GM18861 (cell line): ENCODE data around the gene ZNF195.
"Not testable (repeated sequence)": the region's sequence is repeated elsewhere in the genome, so short reads cannot be mapped to it uniquely, and the experiment has no call there.

Experiments used
- ATAC-seq: cut with Tn5 transposase; IDR thresholded peaks from one replicate; pipeline ENCODE4 v1.9.1; 2021; ENCODE audit not compliant: unreplicated experiment

The ZNF195 gene

GRCh38 chr11:3378426-3379423 lies at the start of gene ZNF195:
TSS of gene ZNF195 (minus strand) at chr11:3379146. CDS start at chr11:3379040, 106 bp downstream.
- peak; percentile 97 for ATAC-seq

DNA sequence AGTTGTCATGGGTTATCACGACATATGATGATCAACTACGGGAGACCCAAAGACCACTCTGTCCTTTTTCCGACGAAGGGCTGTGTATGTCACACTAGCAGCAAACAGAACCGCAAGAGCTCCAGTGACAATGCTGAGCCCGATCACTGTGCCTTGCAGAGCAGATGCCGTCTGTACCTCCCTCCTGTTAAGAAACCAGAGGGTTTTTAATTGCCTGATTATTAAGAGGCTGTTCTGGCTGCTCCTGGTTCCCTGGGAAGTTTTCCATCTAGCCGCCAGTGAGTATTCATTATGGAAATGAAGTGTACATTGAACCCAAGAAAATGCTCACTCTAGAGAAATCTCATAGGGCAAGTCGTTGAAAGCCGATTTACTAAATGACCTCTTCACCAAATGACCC lies 49.1 kb upstream of the ZNF195 start:
- ATAC-seq: not testable (repeated sequence)

- not testable (repeated sequence) for ATAC-seq
Observed at GRCh38 chr11:3426541-3426940, 47.6 kb upstream of the ZNF195 start.

- not testable (repeated sequence) for ATAC-seq
Observed at GRCh38 chr11:3423928-3424327, 45.0 kb upstream of the ZNF195 start.

DNA sequence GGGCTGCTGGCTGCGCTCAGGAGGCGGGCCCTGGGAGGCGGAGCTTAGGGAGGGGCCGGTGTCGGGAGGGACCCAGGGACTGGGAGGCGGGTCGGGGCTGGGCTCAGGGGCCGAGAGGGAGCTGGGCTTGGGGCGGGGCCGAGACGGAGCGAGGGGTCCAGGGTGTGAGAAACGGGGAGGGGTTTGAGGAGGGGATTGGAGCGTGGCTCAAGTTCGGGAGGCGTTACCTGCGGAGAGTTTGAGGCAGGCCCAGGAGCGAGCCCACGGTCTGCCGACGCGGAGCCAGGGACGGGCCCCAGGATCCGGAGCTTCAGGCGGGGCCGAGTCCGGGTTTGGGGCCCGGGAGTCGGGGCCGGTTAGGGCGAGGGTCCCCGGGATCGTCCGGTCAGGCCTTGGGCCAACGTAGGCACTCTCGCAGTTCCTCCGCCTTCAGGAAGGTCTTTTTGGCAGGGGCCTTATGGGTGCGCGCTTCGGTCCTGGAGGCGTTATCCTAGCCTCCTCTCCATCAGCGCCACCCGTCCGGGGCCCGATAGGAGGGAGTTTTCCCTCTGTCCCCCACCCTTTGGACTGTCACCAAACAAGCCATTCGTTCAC lies 44.3 kb upstream of the ZNF195 start:
- not testable (repeated sequence) for ATAC-seq

GRCh38 chr11:3422380-3423137 lies 43.6 kb upstream of the ZNF195 start:
- ATAC-seq: peak; percentile 62

- not testable (repeated sequence) for ATAC-seq
Observed at GRCh38 chr11:3421608-3422379, 42.8 kb upstream of the ZNF195 start.

DNA sequence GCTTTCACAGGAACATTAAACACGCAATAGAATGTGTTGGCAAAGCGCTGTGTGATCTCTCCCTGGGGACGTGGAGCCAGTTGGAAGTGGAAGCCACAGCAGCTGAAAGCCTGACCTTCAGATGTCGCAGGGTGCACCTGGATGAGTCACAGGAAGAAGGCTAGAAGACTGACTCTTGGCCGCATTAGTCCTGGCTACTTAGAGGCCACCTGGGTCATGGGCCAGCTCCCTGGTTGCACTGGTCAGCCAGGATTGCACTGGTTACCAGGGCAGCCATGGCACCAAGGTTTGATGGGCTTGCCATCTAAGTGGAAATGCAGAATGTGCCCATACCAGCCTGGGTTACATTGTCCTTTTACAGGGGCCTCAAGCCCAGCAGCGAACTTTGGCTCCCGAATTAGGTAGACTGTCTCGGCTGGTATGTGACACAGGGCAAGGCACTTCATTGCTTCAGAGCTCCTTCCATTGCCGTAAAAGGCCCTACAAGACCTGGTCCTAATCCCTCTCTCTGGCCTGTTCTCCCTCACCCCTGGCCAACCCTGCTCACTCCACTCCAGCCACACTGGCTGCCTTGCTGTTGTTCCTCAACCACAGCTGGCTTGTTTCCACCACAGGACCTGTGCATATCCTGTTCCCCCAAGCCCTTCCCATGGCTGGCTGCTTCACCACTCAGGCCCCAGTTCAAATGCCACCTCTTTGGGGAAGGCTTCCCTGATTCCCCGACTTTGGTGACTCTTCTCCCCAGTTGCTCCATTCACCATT lies 41.5 kb upstream of the ZNF195 start:
- not testable (repeated sequence) for ATAC-seq

DNA sequence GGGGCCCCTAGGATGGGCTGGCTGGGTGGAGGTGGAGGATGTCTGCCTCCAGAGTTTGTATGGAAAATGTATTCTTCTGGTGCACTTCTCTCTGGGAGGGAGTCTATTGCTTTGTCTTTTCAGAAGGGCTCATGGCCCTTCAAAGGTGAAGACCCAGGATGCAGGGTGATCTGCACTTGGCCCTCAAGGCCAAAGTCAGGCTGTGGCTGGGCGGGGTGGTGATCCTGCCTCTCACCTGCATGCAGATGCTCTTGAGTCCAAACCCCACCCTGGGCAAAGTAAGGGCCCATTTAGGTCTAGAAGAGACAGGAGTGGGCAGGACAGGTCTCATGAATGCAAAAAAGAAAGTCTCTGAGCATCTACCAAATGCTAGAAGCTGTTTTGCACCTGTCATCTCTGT lies 40.5 kb upstream of the ZNF195 start:
- not testable (repeated sequence) for ATAC-seq

- ATAC-seq: not testable (repeated sequence)
Observed at GRCh38 chr11:3417047-3417446, 38.1 kb upstream of the ZNF195 start.

DNA sequence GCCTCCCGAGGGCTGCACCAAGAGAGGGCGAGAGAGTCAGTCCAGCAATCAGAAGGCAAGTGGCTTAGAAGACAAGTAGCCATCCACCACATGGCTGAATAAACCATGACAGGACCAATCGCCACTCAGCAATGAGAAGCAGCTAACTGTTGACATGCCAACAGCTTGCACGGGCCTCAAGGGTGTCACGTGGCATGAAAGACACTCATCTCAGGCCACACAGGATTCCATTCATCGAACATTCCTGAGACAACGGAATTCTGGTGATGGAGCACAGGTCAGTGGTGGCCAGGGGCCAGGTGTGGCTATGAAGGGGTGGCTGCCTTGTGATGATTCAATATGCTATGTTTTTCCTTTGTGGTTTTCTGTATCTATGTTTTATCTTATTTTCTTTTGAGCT lies 36.4 kb upstream of the ZNF195 start:
- ATAC-seq: not testable (repeated sequence)

DNA sequence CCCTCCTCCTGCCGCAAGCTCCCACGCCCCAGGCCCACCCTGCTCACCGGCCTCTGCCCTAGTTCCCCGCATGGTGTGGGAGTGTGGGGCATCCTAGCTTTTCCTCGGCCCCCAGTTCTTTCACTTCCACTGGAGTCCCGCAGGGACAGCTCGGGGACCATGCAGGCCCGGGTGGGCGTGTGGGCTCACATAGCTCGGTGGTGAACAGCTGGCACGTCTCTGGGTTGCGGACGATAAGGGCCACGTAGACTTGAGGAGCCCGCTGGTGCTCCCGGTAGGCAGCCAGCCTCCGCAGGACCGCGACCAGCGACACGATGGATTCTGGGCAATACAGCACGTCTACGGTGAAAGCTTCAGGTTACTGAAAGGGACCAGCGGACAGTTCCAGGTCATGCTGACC lies 34.7 kb upstream of the ZNF195 start:
- ATAC-seq: not testable (repeated sequence)

- no peak for ATAC-seq
Observed at GRCh38 chr11:3412837-3413236, 33.9 kb upstream of the ZNF195 start.

GRCh38 chr11:3408722-3409121 lies 29.8 kb upstream of the ZNF195 start:
- ATAC-seq: not testable (repeated sequence)

DNA sequence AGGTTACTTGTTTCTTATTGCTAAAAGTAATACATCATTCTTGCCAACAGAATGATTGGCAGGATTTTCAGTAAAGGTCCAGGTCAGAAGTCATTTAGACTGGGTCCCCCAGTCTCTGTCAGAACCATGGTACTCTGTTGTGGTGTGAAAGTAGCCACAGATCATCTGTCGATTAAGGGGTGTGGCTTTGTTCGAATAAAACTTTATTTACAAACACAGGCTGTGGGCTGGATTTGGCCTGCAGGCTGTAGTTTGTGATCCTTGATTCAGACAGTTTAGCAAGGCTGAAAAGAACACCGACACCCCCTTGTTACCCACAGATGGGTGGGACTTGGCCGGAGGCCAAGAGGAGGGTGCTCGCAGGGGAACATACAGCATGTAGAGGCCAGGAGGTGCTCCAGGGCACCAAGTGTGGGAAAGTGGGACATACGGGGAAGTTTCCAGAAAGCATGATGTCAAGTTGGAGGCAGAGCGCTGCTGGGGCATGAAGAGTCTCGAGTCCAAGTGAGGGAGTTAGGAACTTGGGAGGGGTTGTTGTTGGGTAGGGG lies 29.2 kb upstream of the ZNF195 start:
- ATAC-seq: not testable (repeated sequence)

DNA sequence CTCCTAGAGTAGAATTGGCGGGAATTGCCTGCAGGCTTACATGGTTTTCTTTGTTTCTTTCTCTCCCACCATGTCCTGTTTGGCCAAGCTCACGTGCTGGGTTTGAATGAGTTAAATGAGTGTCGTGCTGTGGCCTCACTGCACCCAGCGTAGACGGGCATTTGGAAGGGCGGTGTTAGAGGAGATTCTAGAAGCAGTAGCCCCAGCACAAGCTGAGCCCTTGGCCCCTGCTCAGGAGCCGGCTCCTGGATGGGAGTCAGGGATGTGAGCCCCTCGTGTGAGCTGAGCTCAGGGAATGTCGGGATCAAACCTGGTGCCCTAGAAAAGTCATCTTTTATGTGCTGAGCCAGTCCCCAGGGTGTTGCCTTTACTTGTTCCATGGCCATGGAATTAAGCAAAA lies 28.0 kb upstream of the ZNF195 start:
- not testable (repeated sequence) for ATAC-seq

DNA sequence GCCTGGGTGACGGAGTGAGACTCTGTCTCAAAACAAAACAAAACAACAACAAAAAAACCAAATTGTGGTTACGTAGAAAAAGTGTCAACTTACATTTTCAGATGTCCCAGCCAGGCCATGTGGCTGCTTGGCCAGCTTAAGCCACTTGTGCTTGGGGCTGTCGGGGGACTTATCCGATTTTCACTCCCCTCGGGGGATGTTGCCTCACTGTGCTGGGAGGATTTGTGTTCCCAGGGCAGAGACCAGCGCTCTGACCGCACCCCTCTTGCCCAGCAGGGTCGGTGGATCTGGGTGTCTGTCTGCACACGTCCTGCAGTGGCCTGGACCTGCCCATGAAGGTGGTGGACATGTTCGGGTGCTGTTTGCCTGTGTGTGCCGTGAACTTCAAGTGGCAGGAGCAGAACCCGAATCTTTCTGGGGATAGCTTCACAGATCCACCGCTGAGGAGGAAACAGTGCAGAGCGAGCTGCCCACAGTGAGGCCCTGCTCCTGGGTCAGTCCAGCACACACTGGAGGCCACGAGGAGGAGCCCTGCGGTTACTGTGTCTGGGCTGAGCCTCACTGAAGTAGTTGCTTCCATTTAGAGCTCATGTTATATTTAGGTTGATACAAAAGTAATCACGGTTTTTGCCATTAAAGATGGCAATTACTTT lies 27.4 kb upstream of the ZNF195 start:
- ATAC-seq: not testable (repeated sequence)

- ATAC-seq: not testable (repeated sequence)
Observed at GRCh38 chr11:3404076-3404925, 25.4 kb upstream of the ZNF195 start.
